CD4-positive, alpha-beta T cell treated with Interleukin-2 at 100 ng/mL for 4 hours (primary cell): Measurements from ENCODE around the gene AP5S1.
"Not testable (repeated sequence)": the region's sequence is repeated elsewhere in the genome, so short reads cannot be mapped to it uniquely, and the experiment has no call there.

Experiments
- DNase-seq: peaks from one replicate; pipeline ENCODE4 v3.0.0-alpha.2; 2020; ENCODE audit warnings: low spot score

AP5S1 gene

DNA sequence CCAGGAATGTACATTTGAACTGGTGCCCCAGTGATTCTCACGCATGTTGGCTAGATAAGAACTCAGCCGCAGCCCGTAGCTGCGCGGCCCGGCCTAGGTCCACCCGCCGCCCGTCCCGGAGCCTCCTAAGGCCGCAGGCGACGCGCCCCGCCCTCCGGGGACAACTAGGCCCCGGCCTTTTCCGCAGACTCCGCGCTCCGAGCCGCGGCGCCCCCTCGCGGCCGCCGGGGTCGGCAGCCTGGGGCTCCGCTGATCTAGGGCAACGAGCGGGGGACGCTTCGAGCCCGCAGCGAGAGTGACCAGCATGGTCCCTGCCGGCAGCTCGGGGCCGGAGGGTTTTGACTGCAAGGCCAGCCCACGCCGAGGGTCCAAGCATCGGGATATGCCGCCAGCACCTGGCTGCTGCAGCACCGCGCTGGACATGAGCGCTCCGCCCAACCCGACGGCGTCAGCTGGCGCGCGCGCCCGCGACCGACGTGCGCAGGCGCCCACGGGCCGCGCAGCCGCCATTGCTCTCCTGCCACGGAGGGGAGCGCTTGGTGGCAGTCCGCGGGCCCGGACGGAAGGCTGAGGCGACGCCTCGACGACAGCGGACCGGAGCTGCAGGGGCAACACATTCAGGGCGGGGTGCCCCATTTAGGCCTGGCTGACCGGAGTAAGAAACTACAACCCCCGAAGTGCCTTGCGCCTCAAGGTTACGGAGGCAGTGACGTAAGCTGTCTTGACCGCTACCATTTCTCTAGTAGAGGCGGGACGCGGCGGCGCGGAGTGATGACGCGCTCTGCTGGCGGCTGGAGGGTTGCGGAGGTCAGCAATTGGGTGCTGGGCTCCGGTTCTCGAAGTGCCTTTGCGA, at the start of gene AP5S1:
TSS of gene AP5S1 (plus strand) at position 500 of the 853 bp plus-strand sequence. CDS start 1,571 bp downstream, outside the sequence.
- peak; percentile 90 for DNase-seq

DNA sequence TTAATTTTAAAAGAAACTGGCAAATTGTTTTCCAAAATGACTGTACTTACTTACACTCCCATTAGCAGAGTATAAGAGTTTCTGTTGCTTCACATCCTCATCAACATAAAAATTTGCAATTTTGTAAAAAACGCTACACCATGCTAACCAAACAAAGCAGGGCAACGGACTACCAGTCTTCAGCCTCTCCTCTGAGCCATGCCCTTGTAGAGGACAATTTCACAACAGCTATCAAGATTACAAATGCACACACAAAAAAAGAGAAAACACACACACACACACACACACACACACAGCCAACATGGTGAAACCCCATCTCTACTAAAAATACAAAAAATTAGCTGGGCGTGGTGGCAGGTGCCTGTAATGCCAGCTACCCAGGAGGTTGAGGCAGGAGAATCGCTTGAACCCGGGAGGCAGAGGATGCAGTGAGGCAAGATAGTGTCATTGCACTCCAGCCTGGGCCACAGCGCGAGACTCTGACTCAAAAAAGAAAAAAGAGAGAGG, 48.7 kb upstream of the AP5S1 start:
- DNase-seq, result no peak

DNA sequence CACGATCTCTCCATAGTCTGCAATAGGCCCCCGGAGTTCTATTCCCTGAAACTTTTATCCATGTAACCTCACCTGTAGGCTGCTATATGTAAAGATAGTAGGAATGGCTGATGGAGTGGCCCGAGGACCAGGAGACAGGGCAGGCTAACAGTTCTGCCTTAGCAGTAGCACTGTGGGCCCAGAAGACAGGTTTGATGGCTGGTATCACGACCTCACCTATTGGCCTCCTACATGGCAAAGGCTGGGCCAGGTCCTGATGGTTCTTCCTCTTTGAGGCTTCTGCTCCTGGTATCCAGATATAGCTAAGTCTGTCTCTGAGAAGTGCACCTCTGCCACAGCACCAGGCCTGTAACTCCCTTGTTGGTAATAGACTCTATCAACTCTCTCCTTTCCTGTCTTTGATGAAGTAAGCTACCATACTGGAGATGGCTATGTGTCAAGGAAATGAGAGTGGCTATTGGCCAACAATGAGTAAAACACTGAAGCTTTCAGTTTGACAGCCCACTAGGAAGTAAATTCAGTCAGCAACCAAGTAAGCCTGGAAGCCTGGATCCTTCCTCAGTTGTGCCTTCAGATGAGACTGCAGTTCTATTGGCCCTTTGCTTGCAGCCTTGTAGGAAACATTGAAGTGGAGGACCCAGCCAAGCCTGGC, 44.8 kb upstream of the AP5S1 start:
- no peak for DNase-seq

DNA sequence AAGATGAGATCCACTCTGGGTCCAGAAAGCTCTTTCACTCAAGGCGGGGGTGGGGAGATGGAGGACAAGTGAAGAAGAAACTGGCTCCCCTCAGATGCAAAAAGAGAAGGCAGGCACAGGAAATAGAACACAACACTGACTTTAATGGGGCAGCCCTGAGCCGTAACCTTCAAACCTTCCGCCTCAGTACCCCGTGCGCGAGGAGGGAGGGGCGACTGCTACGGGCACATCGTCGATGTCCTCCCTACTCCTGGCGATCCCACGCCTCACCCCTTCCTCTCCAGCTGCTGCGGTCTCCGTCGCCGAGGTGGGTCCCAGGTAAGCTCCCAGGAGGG, 43.0 kb upstream of the AP5S1 start:
- DNase-seq, result no peak

GRCh38 chr20:3777716-3778629, 42.4 kb upstream of the AP5S1 start:
- peak; percentile 28 for DNase-seq

GRCh38 chr20:3778976-3779375, 41.4 kb upstream of the AP5S1 start:
- no peak for DNase-seq

DNA sequence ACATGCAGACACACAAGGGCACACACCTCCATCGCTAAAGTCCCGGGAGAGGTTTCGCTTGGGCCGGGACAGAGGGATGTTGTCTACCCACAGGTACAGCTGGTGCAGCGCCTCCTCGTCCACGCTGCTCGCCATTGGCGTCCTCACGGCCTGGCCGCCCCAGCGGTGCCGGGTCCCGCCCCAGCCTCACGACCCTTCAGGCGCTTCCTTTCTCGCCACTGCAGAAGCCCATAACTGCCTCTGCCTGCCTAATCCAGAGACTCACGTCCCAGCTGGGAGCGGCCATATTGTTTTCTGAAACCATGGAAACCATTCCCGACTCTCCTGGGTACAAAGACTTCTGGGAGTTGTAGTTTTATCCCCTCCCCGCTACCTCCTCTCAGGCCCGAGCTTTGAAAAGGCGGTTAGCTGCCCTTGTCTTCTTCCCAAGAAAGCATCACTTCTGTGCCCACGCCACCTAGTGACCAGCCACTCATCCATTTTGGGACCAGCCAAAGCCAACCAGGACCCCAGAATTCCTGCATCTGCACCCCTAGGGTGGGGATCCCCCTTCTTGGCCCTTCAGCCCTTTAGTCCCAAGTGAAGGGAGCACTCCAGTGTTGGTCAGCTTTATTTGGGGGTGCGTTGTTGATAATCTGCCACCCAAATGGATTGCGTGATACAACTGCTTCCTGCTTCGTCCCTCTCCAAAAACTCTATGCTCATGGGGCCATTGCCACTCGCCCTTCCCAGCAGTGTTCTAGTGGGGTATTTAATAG, 39.0 kb upstream of the AP5S1 start, which contains the start of gene SPEF1:
TSS of gene SPEF1 (minus strand) at position 296 of the 758 bp plus-strand sequence. CDS start at position 135, 161 bp downstream.
- peak; percentile 73 for DNase-seq

DNA sequence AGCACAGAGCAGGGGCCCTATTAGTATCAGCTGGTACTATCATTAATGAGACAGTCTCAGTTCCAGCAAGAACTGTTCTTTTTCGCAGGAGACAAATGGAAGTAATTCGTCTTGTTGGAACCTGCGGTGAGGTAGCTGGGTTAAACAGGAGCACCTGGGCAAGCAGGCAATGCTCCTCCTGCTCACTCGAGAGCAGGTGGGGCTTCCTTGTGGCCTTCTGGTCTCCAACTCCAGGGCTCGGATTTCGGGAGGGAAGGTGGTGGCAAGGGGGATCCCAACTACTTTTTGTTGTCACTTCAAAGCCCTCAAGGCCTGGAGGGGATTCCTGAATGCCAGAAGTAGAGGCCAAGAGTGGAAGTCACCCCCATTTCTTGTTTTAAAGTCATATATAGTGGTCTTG, 37.8 kb upstream of the AP5S1 start:
- no peak for DNase-seq

DNA sequence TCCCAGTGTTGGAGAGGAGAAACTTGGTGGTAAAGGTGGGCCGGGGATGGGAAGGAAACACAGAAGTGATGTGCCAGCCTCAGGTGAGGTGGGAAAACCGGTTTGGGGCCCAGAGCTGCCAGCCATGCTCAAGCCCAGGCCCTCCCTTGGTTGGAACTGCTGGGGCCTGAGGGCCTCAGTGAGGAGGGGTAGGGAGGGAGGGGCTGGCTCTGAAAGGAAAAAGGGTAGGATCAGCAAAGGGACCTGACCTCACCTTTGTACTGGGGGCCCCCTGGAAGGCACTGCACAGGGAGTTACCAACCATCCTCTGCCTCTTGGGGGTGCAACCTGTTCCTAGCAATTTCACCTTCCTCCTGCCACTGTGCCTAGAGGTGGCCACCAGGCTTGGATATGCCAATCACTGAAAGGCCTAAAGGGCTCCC, 37.3 kb upstream of the AP5S1 start:
- no peak for DNase-seq

DNA sequence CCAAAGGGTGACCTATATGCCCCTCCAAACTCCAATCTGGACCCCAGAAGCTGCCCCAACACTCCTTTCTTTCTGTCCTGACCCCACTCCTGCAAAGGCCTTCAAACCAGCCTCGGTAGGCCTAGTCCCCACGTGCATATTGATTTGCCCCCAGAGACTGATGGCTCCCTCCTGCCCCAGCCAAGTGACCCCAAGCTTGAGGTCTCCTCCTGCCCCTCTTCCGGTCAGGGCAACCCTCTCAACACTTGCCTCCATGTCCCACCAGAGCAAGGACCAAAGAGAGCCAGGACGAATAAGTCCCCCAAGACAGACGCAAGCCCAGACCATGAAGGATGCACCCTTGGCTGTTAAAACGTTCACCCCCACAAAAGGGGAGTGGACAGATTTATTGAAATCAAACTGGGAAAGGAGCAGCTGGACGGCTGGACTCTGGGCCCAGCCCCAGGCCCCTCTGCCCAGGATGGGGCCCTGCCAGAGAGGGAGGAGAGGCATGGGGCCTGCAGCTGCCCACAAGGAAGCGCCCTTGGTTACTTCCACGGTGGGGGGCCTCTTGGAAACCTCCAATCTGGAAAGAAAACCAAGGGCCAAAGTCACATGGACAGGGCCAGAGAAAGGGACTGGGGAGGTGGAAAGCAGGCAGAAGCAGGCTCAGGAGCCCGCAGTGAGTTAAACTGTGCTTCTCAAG, 36.7 kb upstream of the AP5S1 start:
- DNase-seq, result no peak

DNA sequence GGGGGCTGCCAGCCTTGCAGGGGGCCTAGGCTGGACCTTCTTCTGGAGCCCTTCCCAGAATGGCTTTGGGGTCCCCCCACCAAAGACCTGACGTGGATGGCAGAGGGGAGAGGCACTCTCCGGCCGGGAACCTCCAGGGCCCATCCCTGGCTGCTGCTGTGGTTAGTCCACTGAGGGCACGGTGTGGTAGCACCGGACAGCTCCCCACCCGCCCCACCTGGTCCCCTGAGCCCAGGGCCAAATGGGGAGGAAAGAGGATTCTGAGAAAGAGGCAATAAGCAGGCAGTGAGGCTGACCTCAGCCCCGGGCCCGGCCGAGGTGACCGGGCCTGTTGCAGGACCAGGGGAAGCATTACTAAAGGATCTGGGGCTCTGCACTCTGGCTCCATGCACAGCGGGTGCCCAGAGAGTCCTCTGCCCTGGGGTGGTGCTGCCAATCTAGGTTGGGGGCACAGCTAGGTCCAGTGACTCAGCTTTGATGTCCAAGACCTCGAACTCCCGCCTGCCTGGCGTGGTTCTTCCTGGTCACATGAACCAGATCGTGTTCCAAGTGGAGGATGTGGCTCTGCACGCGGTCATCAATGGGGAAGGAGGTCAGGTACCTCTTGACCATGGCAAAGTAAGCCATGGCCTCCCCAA, 36.0 kb upstream of the AP5S1 start:
- no peak for DNase-seq

- DNase-seq, result no peak
These were observed 35.5 kb upstream of the AP5S1 start for GRCh38 chr20:3784863-3785239.

DNA sequence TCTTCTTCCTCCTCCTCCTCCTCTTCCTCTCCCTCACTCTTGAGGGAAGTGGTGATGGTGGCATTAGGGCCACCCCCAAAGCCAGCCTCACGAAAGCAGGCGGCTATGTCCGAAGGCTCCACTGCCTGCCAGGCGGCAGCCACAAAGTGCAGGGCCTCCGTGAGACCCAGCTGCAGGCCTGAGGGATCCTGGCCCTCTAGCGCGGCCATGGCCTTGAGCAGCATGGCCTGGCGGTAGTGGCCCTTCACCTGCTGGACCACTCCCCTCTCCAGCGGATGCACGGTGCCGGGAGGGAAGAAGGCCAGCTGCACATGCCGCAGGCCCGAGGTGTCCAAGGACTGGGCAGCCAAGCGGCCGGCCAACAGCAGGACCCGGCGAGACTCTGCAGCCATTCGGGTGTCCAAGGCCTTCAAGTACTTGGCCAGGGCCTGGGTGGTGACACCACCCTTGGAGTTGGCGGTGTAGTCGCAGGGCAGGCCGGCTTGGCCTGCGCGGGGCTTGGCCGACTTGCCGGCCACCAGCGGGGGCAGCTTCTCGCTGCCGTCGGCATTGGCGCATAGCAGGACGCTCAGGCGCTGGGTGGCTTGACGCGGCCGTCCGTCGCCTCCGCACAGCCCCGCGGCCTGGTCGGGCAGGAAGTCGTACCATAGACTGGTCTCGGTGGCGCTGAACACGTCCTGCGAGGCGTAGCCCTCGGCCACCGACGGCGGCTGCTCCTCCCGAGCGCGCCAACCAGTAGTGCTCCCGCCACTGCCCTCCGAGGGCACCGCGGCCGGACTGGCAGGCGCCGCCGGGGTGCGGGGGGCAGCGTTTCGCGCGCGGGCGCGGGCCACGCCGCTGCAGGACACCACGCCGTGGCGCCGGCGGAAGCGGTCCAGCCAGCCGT, 34.9 kb upstream of the AP5S1 start:
- DNase-seq, result no peak

GRCh38 chr20:3786126-3786484, 34.2 kb upstream of the AP5S1 start:
- peak; percentile 31 for DNase-seq

DNA sequence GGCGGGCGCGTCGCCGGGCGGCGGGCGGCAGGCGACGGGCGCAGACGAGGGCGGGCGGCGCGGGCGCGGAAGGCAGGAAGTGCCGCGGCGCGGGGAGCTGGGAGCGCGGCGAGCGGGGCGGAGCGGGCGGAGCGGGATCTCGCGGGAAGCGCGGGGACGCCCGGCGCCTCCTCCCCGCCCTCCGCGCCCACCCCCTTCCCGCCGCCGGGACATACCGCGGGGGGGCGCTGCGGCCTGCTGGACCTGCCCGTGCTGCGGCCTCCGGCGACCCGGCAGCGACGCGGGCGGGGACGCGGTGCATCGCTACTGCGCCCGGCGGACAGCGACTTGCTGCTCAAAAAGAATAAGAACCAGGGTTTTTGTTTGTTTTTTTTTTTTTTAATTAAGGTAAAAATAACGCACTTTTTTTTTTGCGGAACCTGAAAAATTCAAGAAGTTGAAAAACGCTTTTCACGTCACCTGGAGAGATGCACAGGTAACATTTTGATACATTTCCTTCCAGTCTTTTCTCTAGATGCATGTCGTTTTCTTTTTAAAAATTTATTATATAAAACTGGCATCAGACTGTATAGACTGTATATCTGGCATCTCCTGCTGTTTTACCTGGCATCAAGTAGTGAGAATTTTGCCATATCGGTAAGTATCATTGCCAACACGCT, 33.6 kb upstream of the AP5S1 start, which contains the start of gene CENPB:
TSS of gene CENPB (minus strand) at position 76 of the 659 bp plus-strand sequence. CDS start 257 bp downstream, outside the sequence.
- peak; percentile 90 for DNase-seq

GRCh38 chr20:3787324-3788014, 32.9 kb upstream of the AP5S1 start:
- no peak for DNase-seq

DNA sequence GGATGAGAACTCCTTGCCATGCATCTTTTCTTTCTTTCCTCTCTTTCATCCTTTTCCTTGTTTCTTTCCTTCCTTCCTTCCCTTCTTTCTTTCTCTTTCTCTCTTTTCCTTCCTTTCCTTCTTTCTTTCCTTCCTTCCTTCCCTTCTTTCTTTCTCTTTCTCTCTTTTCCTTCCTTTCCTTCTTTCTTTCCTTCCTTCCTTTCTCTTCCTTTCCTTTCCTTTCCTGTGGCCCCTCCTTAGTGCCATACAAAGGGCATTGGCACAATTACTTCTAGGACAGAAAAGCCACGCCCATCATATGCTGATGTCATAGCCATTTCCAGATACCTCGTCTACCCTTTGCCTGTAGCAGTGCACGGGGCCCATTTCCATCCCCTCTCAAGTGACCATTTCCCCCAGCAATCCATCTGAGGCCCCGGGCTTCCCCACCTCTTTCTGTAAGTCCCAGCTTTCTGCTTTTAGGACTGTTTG, 31.6 kb upstream of the AP5S1 start:
- no peak for DNase-seq

DNA sequence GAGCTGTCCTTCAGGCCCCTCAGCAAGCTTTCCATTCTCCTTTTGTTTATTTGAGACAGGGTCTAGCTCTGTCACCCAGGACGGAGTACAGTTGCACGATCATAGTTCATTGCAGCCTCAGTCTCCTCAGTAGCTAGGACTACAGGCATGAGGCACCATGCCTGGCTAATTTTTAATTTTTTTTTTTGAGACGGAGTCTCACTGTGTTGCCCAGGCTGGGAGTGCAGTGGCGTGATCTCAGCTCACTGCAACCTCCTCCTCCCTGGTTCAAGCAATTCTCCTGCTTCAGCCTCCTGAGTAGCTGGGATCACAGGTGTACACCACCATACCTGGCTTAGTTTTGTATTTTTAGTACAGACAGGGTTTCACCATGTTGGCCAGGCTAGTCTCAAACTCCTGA, 31.1 kb upstream of the AP5S1 start:
- not testable (repeated sequence) for DNase-seq
